Smooth muscle cell (in vitro differentiated cells): Measurements from ENCODE around the gene CEP250. TPM values are rescaled to one million over a fixed set of nuclear protein-coding genes. Genes with fewer than 3 reads are reported as not detected.
"Not testable (repeated sequence)": the region's sequence is repeated elsewhere in the genome, so short reads cannot be mapped to it uniquely, and the experiment has no call there.

ENCODE experiments used
- DNase-seq: peaks from one replicate; lab custom pipeline; 2025; ENCODE audit not compliant: unreplicated experiment; lab: John Stamatoyannopoulos, UW
- H2AFZ ChIP-seq: fragments of 200-600 bp; sonication (generic); 2 replicates; pipeline ENCODE4 v1.6.0; 2016; ENCODE audit warnings: antibody characterized with exemption, low read depth, mild to moderate bottlenecking
- H3F3A ChIP-seq: fragments of 200-600 bp; sonication (generic); 2 replicates; pipeline ENCODE4 v1.6.0; 2017; ENCODE audit warnings: antibody characterized with exemption, low read depth
- H3K27ac ChIP-seq: fragments of 200-600 bp; sonication (generic); 2 replicates; pipeline ENCODE4 v1.5.1; 2016; ENCODE audit warnings: low read depth, mild to moderate bottlenecking
- H3K27me3 ChIP-seq: fragments of 200-600 bp; sonication (generic); 2 replicates; pipeline ENCODE4 v1.6.1; 2016; ENCODE audit warnings: low read depth, mild to moderate bottlenecking
- H3K36me3 ChIP-seq: fragments of 200-600 bp; sonication (generic); 2 replicates; pipeline ENCODE4 v1.5.1; 2016; ENCODE audit warnings: low read depth
- H3K4me1 ChIP-seq: fragments of 200-600 bp; sonication (generic); 2 replicates; pipeline ENCODE4 v1.5.1; 2016; ENCODE audit warnings: low read depth
- H3K4me2 ChIP-seq: fragments of 200-600 bp; sonication (generic); 2 replicates; pipeline ENCODE4 v1.6.0; 2016; ENCODE audit warnings: mild to moderate bottlenecking
- H3K4me3 ChIP-seq: fragments of 200-600 bp; sonication (generic); 2 replicates; pipeline ENCODE4 v1.5.1; 2016; ENCODE audit warnings: mild to moderate bottlenecking
- H3K79me2 ChIP-seq: fragments of 200-600 bp; sonication (generic); 2 replicates; pipeline ENCODE4 v1.6.0; 2016; ENCODE audit warnings: low read depth, mild to moderate bottlenecking
- H3K9ac ChIP-seq: fragments of 200-600 bp; sonication (generic); 2 replicates; pipeline ENCODE4 v1.6.0; 2016; ENCODE audit warnings: low read depth
- H3K9me3 ChIP-seq: fragments of 200-600 bp; sonication (generic); replicated peaks from 2 replicates; pipeline ENCODE4 v1.5.1; 2016; ENCODE audit warnings: low read depth
- H4K20me1 ChIP-seq: fragments of 200-600 bp; sonication (generic); 2 replicates; pipeline ENCODE4 v1.6.0; 2016; ENCODE audit warnings: low read depth
- WGBS: methylation state at CpG from one replicate; pipeline ENCODE4 v1.1.7; 2016; ENCODE audit warnings: low lambda C conversion rate; 5-methylcytosine and 5-hydroxymethylcytosine counted together
- polyA plus RNA-seq: library from polyadenylated mRNA; unstranded; fragments of >200 nt; fragmentation: Nextera tagmentation; extraction: Ambion mirVana; gene quantifications from 2 replicates; pipeline ENCODE4 v1.2.1, GENCODE V29; 2016
- total RNA-seq: library from RNA; depleted of rRNA; stranded (reverse); fragments of >200 nt; gene quantifications from 2 replicates; pipeline ENCODE4 v1.2.3, GENCODE V29; 2014
- TF ChIP-seq, protein P1 (sequence below): fragments of 200-600 bp; sonication (generic); IDR thresholded peaks from 2 replicates; pipeline ENCODE4 v1.5.1; 2017; ENCODE audit warnings: borderline replicate concordance, mild to moderate bottlenecking, antibody characterized with exemption; ENCODE audit not compliant: insufficient read depth, poor library complexity, severe bottlenecking

CEP250 gene
- total and polyA plus RNA-seq, 2 experiments from 2014 or later, result 16.0 to 22.1 TPM

DNA sequence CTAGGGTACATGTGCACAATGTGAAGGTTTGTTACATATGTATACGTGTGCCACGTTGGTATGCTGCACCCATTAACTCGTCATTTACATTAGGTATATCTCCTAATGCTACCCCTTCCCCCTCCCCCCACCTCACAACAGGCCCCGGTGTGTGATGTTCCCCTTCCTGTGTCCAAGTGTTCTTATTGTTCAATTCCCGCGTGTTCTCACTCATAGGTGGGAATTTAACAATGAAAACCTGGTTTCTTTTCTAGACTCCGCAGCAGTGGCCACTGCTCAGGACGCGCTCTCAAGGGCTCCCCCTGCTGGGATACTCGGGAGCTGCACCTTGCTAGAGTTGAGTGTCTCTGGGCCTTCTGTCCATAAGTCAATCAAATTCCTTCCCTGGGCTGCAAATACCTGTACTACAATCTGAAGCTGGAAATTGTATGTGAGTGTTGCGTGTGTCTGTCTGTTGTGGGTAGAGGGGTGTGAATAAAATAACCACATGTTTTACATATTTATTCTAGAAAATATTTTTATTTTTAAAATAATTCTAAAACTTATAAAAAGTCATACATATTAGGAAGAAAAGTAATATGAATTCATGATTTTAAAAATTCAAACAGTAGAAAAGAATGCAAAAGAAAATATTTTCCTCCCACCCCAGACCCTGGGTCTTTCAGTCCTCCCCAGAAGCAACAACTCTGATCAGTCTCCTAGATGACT, 8.2 kb upstream of the CEP250 start:
- Histone ChIP-seq H3K27me3 (no peaks in the 10 kb centered on the region), H3K4me1 (no peaks in the 10 kb centered on the region), H3K4me2 (peak overlapping the region; percentile 87), H3K9me3 (no peaks in the 10 kb centered on the region), H3F3A (no peaks in the 10 kb centered on the region), H3K9ac (no peak overlapping the region), H4K20me1 (no peaks in the 10 kb centered on the region), H3K36me3 (no peaks in the 10 kb centered on the region), H3K79me2 (no peaks in the 10 kb centered on the region), H2AFZ (peak overlapping the region; percentile 92), H3K27ac (no peak overlapping the region), H3K4me3 (peak overlapping the region; percentile 57)
- 3% methylated on average over 11 of the region's 11 CpGs for WGBS
- DNase-seq, result peak; percentile 78
- TF ChIP-seq, protein P1, sequence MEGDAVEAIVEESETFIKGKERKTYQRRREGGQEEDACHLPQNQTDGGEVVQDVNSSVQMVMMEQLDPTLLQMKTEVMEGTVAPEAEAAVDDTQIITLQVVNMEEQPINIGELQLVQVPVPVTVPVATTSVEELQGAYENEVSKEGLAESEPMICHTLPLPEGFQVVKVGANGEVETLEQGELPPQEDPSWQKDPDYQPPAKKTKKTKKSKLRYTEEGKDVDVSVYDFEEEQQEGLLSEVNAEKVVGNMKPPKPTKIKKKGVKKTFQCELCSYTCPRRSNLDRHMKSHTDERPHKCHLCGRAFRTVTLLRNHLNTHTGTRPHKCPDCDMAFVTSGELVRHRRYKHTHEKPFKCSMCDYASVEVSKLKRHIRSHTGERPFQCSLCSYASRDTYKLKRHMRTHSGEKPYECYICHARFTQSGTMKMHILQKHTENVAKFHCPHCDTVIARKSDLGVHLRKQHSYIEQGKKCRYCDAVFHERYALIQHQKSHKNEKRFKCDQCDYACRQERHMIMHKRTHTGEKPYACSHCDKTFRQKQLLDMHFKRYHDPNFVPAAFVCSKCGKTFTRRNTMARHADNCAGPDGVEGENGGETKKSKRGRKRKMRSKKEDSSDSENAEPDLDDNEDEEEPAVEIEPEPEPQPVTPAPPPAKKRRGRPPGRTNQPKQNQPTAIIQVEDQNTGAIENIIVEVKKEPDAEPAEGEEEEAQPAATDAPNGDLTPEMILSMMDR, result peak; percentile 94

DNA sequence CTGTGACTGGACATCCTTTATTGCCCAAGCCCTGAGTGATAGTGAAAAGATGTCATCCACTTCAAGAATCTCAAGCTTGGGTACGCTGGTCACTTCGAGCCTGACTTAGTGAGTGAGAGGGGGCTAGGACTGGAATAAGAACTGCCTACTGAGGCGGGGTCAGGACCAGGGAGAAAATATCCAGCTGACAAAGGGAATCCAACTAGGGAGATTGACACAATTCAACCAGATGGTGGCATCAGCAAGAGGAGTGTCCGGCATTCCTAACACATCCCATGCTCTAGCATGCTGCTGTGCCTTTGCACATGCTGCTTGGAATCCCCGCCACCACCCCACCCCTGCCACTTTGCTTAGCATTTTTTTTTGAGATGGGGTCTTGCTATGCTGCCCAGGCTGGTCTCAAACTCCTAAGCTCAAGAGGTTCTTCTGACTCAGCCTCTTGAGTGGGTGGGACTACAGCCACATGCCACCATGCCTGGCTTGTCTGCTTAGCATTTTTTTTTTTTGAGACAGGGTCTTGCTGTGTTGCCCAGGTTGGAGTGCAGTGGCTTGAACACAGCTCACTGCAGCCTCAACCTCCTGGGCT, 6.5 kb upstream of the CEP250 start:
- H2AFZ ChIP-seq, result no peak overlapping the region
- no peak overlapping the region for H3K4me3 ChIP-seq
- H3K4me2 ChIP-seq, result no peak overlapping the region
- H3K27me3 ChIP-seq, result no peaks in the 10 kb centered on the region
- no peak overlapping the region for H3K9ac ChIP-seq
- H4K20me1 ChIP-seq, result no peaks in the 10 kb centered on the region
- no peaks in the 10 kb centered on the region for H3K36me3 ChIP-seq
- H3K27ac ChIP-seq, result no peak overlapping the region
- H3K4me1 ChIP-seq, result no peaks in the 10 kb centered on the region
- TF ChIP-seq, protein P1, result no peak
- DNase-seq, result no peak
- no peaks in the 10 kb centered on the region for H3F3A ChIP-seq
- WGBS, result 87% methylated on average over 5 of the region's 5 CpGs
- H3K9me3 ChIP-seq, result no peaks in the 10 kb centered on the region
- no peaks in the 10 kb centered on the region for H3K79me2 ChIP-seq

DNA sequence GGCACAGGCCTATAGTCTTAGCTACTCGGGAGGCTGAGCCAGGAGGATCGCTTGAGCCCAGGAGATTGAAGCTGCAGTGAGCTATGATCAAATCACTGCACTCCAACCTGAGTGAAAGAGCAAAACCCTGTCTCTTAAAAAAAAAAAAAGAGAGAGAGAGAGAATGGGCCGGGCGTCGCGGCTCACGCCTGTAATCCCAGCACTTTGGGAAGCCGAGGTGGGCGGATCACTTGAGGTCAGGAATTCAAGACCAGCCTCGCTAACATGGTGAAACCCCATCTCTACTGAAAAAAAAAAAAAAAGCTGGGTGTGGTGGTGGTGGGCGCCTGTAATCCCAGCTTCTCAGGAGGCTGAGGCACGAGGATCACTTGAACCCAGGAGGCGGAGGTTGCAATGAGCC, 5.5 kb upstream of the CEP250 start:
- not testable (repeated sequence) for H3K4me3 ChIP-seq, H3F3A ChIP-seq, H3K9me3 ChIP-seq, DNase-seq, H3K4me1 ChIP-seq, H3K36me3 ChIP-seq, H3K79me2 ChIP-seq, H3K9ac ChIP-seq, H3K4me2 ChIP-seq, H3K27me3 ChIP-seq, H3K27ac ChIP-seq, H2AFZ ChIP-seq, H4K20me1 ChIP-seq
- 88% methylated on average over 13 of the region's 13 CpGs for WGBS

DNA sequence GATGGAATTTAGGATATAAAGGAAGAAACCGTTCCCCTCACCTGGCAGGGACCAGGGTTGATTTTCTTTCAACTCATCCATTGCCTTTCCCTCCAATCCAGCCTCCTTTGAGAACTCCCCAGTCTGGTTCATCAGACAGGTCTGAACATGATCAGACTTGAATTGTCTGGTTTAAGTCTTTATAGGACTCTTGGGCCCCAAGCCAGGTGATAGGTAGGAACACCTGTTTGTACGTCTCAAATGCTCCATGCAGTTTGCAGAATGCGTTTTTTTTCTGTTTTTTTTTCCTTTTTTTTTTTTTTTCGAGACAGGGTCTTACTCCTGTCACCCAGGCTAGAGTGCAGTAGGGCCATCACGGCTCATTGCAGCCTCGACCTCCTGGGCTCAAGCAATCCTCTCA, 4.1 kb upstream of the CEP250 start:
- Histone ChIP-seq H3K4me1 (peaks cover 4% of the 10 kb centered on the region), H4K20me1 (no peaks in the 10 kb centered on the region), H3K4me3 (no peak overlapping the region), H3K27ac (no peak overlapping the region), H3K79me2 (peaks cover 5% of the 10 kb centered on the region), H2AFZ (no peak overlapping the region), H3K36me3 (no peaks in the 10 kb centered on the region), H3K9ac (no peak overlapping the region), H3K27me3 (no peaks in the 10 kb centered on the region), H3K4me2 (no peak overlapping the region), H3F3A (no peaks in the 10 kb centered on the region), H3K9me3 (no peaks in the 10 kb centered on the region)
- TF ChIP-seq, protein P1, result no peak
- no peak for DNase-seq
- WGBS, result 89% methylated on average over 6 of the region's 6 CpGs
